Stimulated activated CD4-positive, alpha-beta T cell treated with anti-CD3 and anti-CD28 coated beads, Interleukin-4, amount 100 ng/mL, for 48 hours (primary cell): ENCODE results near the gene GORASP2.
"Not testable (repeated sequence)": the region's sequence is repeated elsewhere in the genome, so short reads cannot be mapped to it uniquely, and the experiment has no call there.

Experiments used
- DNase-seq, 2 donors: peaks; one replicate each; pipeline ENCODE4 v3.0.0-alpha.2; 2020; ENCODE audit warnings: low read depth in 2 of 2

Gene GORASP2

DNA sequence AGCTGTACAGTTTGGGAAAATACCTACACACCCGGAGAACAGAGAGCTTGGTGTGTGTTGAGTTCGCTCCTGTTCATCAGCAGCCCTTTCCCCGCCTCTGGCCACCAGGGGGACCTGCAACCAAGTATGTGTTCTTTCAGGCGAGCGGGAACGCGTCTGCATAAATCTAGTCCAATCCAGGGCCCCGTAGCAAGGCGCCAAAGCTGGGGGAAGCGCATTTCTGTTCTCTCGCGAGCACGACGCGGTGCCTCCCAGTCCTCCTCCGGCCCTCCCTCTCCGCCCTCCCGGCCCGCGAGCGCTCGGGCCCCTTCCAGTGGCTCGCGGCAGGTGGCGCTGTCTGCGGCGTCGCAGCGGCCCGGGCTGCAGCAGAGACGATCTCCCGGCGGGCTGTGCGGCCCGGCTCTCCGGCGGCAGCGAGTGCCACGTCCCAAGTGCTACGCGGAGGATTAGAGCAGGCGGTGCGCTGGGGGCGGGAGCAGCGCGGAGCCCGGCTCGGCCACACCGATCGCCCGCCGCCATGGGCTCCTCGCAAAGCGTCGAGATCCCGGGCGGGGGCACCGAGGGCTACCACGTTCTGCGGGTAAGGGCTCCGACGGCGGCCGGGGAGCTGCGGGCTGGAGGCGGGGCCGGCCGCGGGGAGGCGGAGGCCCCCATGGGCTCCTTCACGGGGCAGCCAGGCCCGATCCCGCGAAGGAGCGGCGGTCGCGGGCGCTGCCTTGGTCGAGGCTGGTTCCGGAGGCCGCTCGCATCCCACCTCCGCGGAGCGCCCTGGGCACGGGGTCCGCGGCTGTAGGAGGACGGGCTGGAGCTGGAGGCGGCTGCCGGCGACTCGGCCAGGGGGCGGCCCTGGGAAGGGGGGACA, at the start of gene GORASP2:
Gene GORASP2, plus strand, starts transcription at position 430 of the 862 bp plus-strand sequence. Its CDS starts 88 bp downstream, at position 518.
- peak; percentile 91 to 96 for DNase-seq

DNA sequence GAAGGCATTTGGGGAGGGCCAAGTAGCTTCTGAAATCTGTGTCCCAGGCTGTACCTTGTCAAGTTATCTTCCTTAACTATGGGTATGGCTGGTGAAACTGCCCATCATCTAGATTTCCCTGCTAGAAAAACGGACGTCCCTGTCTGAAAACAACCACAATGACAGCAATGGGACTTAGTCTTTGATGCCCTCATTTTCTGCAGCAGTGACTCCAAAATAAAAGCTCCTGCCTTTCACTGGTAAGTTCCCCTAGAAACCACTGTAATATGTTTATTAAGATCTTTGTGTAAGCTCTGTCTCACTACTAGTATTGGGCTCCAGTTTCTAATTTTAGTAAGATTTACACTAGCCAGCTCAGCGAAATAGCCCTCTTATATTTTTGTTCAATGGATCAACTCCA, 47.2 kb upstream of the GORASP2 start:
- DNase-seq: no peak

DNA sequence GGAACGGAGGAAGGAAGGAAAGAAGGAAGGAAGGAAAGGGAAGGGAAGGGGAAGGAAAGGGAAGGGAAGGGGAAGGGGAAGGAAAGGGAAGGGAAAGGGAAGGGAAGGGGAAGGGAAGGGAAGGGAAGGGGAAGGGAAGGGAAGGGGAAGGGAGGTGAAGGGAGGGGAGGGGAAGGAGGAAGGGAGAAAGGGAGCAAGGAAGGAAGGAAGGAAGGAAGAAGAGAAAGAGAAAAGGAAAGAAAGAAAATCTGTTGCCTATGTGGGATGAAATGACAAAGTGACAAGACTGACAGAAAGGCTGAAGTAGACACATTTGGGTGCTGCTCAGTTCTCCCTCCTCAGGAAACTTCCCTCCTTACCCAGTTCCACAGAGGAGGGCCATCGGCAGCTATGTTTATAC, 46.3 kb upstream of the GORASP2 start:
- no peak for DNase-seq

DNA sequence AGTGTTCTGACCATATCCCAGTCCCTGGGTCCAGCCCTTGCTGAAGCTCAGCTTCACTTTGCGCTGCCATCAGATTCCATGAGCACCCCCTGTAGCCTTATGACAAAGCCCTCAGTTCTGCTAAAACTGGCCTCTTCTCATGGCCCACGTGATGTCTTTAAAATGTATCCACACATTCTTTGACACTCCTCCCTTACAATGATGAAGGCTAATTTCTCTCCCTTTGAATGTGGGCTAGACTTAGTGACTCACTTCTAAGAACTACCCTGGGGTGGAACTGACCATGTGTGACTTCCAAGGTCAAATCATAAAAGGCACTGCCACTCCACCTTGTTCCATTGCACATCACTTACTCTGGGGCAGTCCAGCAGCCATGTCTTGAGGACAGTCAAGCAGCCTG, 45.4 kb upstream of the GORASP2 start:
- no peak for DNase-seq

DNA sequence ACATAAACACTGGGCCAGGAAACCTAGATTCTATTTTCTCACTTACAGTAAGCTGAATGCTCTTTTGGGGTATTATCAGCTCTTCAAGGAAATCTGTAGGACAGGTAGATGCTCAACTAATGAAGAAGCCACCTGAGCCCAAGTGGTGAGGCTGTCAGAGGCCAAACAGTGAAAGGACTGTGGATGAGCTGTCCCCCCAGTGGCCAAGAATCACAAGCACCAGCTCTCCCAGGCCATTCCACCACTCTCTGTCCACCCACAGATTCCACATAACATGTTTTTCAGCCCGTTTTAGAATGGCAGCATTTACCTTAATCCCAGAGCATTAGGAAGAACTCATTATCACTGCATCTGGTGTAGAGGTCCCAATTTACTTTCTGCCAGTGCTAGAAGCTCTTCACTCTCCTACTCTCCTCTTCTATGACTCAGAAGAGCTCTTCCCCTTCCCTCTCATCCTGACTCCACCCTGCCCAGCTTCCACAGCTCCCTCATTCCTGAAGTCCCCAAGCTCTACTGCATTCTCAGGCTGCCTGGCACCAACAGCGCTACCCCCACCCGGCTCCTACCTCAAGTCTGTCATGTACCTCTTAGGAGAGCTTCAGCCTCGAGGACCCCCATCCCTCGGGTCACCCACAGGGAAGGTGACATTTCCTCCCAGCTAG, 43.8 kb upstream of the GORASP2 start:
- DNase-seq: no peak

DNA sequence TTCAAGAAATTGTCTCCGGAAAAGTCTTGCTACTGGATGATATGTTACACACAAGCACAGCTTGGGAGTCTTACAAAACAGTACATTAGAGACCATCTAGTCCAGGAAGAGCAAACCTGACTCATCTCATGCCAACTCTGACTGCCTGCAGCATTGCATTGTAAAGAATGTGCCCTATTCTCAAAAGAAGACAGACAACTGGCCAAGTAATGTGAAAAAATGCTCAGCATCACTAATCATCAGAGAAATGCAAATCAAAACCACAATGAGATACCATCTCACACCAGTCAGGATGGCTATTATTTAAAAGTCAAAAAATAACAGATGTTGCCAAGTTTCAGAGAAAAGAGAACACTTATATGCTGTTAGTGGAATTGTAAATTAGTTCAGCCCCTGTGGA, 42.7 kb upstream of the GORASP2 start:
- DNase-seq: no peak

DNA sequence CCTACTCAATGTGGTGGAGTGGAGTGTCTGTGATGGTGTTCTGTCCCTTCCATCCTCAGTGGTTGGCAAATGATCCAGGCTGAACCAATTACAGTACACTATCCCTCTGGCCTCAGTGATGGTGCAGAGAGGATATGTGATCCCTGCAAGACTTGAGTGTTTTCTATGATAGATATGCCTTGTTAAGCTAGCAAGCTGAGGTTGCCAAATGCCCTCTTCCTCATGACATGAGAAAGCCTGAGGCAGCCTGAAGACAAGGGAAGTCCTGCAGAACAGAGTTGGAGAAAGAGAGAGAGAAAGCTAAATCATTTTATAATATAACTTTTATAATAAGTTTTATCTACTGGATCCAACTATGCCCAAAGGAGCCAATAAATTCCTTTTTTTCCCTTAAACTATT, 41.6 kb upstream of the GORASP2 start:
- no peak for DNase-seq

DNA sequence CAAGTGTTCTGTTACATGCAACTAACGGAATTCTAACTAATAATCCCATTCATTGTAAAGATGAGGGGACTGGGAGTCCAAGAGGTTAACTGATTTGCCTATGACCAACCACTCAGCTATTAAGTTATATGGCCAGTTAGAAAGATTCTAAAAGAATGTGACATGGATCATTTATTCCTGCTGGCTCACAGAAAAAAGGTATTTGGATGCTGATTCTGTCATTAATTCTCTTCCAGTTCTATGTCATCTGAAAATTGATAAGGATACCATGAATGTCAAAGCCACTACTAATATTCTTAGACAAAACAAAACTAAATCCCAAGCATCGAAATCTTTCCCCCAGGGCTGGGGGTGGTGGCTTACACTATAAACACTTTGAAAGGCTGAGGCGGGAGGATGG, 41.2 kb upstream of the GORASP2 start:
- no peak for DNase-seq

DNA sequence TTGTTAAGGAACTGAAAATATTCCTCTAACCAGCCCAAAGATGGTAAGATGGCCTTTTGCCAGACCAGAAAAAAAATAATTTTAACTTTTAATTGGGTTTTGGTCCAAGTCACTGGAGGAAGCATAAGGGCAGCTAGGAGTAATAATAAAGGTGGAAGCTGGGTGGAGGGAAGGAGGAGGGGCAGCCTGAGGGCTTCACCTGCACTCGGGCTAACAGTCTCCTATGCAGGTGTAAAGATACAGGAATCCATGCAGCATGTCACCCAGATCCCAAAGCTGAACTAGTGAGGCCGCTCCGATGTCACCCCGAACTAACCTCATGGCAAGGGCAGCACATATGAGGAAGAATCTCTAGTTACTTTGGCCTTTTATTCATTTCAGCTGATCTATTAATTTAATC, 37.2 kb upstream of the GORASP2 start:
- no peak for DNase-seq

DNA sequence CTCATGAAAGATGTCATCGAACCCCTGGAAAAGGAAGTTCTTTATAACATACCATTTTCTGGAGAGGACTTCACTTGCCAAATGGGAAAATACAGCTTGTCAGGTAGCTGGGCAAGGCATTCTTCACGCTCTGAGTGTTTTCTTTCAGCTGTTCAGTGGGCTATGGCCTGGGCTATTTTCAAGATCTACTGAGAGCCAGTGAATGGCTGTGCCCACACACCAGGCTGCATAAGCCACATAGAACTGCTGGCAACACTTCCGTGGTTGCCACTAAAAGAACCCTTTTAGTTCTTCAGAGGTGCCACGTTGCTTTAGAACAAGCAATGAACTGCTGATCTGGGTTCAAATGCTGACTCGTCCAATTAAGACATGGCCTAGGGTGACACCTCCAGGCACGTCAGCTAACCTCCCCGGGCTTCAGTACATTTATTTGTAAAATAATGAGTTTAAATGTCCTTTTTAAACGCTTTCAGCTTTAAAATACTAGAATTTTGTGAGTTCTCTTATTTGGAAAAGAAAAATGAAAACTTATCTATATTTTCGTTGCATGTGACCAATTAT, 36.6 kb upstream of the GORASP2 start:
- DNase-seq: no peak

DNA sequence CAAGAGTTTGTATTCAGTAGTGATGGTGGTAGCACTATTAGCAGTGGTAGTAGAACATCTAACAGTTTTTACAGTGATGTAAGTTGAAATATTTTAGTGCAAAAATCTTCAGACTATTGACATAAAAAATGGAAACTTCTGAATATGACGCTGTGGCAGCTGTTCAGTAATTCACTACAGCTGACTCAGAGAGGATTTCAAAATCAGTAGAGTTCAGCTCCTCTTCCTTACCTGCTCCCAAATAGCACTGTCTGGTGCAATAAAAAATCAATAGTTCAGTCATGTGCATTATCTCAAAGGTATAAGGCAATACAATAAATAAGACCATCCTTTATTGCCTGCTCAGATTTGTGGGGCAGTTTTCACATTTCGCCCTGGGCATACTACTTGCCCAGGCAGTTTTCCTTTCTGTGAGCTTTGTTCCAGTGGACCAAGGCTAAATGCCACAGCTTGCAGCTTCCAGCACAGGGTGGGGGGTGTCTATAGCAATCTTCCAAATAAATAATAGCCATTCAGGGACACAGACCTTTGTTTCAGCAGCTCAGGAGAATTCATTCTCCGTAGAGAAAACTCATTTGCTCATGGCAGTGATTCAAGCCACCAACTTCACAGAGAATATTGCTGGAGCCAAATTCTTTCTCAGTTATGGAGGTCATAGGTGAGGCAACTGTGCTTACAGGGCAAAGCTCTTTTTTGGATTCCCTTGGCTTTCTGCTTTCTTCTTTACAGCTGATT, 33.9 kb upstream of the GORASP2 start:
- no peak for DNase-seq

DNA sequence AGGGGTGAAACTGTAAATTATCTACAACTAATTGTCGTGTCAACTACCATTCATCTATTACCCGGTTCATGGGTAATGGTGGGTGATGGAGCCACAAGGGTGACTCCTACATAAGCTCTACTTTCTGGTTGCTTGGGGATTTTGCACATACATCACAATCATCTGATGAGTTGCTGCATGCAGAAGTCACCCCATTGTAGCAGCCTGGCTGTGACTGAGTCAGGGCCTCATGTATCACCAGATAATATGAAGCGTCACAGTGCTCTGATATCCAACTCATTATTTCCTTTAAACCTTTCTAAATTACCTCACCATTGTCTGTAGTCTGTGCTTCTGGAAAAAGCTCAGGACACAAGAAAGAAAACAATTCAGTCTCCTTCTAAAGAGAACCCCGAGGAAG, 32.4 kb upstream of the GORASP2 start:
- DNase-seq: no peak

DNA sequence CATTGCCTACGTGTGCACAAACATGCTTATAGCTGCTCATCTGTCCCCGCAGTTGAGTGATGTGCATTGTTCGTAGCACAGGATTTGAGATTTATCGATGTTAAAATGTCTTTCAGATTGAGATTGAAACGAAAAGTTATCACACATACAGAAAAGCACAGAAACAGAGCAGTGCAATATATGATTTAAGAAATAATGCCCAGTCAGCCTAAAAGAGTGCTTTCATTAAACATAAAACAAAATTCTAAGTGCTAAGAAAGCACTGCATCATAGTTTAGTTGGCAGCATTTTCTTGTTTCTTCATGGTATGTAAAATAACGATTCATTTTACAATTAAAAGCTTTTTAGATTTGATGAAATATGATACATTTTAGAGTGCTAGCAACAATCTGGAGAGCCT, 31.9 kb upstream of the GORASP2 start:
- DNase-seq: no peak

DNA sequence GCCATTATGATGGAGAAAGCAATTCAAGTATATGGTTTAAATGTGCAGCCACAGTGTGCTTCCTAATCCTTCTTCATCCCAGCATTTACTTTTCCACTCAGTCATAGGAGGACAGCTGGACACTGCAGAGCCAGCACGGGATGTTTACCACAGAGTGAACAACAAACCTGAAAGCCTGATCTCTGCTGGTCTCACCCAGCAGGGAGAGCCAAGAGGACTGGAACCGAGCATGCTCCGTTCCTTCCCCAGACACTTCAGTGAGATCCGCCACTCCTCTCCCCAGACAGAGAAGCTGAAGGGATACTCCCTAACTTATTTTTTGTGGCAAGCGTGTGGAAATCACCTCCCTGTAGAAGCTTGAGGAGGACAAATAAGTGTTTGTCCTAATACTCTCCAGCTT, 23.2 kb upstream of the GORASP2 start:
- DNase-seq: no peak

DNA sequence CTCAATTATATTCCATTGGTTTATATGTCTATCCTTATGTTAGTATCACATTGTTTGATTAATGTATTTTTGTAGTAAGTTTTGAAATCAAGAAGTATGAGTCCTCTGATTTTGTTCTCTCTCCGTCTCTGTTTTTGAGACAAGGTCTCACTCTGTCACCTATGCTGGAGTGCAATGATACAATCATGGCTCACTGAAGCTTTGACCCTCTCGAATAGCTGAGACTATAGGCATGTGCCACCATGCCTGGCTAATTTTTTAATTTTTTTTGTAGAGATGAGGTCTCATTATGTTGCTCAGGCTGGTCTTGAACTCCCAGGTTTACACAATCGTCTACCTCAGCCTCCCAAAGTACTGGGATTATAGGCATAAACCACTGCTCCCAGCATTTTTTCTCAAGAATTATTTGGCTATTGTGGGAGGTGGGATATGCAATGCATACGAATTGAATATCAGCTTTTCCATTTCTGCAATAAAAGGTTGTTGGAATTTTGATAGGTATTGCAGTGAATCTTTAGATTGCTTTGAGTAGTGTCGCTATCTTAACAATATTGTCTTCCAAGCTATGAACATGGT, 17.7 kb upstream of the GORASP2 start:
- no peak for DNase-seq

DNA sequence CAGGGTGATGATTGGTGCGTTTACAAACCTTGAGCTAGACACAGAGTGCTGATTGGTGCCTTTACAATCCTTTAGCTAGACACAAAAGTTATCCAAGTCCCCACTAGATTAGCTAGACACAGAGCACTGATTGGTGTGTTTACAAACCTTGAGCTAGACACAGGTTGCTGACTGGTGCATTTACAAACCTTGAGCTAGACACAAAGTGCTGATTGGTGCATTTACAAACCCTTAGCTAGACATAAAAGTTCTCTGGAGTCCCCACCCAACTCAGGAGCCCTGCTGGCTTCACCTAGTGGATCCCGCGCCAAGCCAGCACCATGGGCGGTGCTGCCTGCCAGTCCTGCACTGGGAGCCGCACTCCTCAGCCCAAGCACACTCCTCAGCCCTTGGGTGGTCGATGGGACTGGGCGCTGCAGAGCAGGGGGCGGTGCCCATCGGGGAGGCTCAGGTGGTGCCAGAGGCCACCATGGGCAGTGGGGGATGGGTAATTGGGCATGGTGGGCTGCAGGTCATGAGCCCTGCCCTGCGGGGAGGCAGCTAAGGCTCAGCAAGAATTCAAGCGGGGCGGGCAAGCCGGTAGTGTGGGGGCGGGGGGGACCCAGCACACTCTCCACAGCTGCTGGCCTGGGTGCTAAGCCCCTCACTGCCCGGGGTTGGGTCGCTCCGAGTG, 13.9 kb upstream of the GORASP2 start:
- not testable (repeated sequence) for DNase-seq

DNA sequence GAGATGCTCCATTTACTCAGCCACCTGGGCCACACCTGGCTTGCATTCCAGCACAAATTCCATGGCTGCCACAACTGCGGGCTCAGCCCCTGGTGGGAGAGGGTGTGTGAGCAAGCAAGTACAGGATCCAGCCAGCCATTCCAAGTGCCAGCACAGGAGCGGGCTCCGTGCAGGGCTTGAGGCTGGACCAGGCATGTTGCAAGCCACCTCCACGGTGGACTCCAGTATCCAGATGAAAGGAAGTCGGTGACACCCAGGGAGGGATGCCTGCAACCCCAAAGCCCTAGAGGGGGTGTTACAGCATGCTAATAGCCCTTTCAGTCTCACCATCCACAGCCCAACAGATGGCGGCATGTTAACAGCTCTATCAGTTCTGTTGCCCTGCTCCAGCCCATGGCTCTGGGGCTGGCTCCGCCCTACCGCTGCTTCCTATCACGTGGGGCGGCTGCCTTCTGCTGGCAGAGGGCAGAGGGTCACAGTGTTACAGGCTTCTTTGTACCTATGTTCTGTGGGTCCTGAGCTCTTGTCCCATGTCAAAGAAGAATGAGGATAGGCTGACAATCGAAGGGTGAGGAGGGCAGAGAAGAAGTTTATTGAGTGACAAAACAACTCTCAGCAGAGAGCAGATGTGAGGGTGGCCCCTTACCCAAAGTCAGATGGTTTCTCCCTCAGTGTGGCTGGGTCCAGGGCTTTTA, 11.7 kb upstream of the GORASP2 start:
- DNase-seq: no peak

DNA sequence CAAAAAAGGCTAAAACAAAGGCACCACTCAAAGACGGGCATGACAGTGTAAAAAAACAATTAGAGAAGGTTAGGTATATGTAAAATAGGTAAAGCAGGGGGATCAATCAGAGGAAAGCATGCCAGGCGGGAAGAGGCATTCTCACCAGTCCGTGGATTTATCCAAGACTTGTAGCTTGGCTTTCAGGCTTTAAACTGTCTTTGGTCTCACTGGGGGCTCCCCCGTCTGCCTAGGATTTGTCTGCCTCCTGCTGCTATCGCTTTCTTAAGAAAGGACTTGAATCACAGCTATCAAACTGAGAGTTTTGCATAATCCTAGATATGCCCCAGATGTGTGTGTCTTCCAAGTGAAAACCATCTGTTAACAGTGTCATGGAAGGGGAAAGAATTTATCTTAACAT, 11.1 kb upstream of the GORASP2 start:
- no peak for DNase-seq

DNA sequence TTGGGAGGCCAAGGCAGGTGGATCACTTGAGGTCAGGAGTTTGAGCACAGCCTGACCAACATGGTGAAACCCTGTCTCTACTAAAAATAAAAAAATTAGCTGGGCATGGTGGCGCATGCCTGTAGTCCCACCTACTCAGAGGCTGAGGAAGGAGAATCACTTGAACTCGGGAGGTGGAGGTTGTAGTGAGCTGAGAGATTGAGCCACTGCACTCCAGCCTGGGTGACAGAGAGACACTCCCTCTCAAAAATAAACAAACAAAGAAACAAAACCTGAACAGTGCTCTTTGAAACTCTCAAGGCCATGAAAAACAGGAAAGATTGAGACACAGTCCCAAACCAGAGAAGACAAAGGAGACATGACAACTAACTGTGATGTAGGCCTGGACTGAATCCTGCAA, 7.2 kb upstream of the GORASP2 start:
- not testable (repeated sequence) for DNase-seq

DNA sequence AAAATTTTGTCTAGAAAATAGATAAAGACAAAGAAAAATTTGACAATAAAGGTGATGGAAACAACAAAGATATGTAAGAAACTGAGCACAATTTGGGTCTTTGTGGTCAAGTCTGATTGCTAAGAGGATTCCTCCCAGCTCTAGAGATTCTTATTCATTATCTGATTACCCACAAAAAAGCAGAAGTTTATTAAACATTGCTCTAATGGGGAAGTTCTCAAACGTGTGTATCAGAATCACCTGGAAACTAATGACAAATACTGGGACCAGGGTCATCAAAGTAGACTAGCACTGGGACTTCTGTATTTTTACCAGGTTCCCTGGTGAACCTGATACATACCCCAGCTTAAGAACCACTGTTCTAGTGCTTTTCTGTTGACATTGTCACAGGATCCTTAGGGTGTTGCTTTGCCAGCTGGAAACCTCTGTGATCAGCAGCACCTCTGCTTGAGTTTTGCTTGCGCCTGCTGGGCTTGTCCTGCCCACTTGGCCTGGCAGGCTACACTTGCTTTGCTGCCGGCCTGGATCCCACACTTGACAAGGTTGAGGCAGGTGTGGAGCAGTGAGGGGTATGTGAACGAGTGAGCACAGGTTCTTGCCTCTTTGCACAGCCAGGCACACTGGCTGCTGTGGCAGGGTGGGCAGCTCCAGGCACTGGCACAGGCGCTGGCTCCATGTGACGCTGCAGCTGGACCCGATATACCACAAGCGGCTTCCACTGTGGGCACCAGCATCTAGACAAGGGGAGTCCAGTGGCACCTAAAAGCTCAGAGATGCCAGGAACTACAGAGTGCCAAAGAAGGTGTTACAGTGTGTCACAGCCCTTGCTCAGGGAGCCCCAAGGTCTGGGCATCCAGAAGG, 6.2 kb upstream of the GORASP2 start:
- DNase-seq: no peak
